OCI-LY7 (cell line): ENCODE measurements around the gene TP73.

Source experiments
- EZH2phosphoT487 ChIP-seq: fragments of 200-600 bp; sonication (generic); IDR thresholded peaks from 2 replicates; pipeline ENCODE4 v1.6.1; 2018; ENCODE audit warnings: low read depth, borderline replicate concordance, mild to moderate bottlenecking, mixed run types, antibody characterized with exemption, low read length, moderate library complexity, mixed read lengths
- TF ChIP-seq, protein P1 (sequence below): fragments of 200-600 bp; sonication (generic); conservative IDR thresholded peaks from 2 replicates; pipeline ENCODE4 v1.5.1; 2014; ENCODE audit warnings: mild to moderate bottlenecking, antibody characterized with exemption, low read length, moderate library complexity, mixed read lengths

DNA sequence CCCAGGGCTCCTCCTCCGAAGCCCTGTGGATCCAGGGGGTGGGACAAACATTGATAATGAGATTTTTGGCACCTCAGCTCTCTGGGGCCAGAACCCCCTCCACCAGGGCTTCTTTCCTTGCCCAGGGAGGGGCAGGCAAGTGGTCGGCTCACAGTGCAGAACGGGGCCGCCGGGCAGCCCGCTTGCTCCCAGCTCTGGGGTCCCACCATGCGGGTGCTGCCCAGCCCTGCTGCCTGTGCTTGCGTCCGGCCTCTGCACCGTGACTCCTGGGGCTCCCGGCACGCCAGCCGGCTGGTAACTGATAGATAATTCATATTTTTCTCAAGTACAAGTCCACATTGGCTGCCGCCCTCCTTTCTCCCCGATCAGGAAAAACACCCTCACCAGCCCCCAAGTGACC, 57.9 kb downstream of the TP73 start:
- no peak for TF ChIP-seq EZH2phosphoT487
- TF ChIP-seq, protein P1, sequence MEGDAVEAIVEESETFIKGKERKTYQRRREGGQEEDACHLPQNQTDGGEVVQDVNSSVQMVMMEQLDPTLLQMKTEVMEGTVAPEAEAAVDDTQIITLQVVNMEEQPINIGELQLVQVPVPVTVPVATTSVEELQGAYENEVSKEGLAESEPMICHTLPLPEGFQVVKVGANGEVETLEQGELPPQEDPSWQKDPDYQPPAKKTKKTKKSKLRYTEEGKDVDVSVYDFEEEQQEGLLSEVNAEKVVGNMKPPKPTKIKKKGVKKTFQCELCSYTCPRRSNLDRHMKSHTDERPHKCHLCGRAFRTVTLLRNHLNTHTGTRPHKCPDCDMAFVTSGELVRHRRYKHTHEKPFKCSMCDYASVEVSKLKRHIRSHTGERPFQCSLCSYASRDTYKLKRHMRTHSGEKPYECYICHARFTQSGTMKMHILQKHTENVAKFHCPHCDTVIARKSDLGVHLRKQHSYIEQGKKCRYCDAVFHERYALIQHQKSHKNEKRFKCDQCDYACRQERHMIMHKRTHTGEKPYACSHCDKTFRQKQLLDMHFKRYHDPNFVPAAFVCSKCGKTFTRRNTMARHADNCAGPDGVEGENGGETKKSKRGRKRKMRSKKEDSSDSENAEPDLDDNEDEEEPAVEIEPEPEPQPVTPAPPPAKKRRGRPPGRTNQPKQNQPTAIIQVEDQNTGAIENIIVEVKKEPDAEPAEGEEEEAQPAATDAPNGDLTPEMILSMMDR, result no peak
